GM12874 (cell line): Measurements from ENCODE around the gene VCAM1.

Experiments used
- TF ChIP-seq, protein P1 (sequence below): IDR thresholded peaks from 2 replicates; pipeline ENCODE4 v1.5.1; 2011; ENCODE audit warnings: low read depth, mild to moderate bottlenecking, control low read depth, low read length, moderate library complexity; ENCODE audit not compliant: insufficient read depth

The VCAM1 gene

DNA sequence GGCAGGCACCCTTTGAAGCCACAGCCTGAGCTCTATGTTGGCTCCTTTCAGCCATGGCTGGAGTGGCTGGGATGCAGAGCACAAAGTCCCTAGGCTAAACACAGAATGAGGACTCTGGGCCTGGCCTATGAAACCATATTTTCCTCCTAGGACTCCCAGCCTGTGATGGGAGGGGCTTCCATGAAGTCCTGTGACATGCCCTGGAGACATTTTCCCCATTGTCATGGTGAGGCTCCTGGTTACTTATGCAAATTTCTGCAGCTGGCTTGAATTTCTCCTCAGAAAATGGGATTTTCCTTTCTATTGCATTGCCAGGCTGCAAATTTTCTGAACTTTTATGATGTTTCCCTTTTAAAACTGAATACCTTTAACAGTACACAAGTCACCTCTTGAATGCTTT, 61.3 kb downstream of the VCAM1 start:
- TF ChIP-seq, protein P1, sequence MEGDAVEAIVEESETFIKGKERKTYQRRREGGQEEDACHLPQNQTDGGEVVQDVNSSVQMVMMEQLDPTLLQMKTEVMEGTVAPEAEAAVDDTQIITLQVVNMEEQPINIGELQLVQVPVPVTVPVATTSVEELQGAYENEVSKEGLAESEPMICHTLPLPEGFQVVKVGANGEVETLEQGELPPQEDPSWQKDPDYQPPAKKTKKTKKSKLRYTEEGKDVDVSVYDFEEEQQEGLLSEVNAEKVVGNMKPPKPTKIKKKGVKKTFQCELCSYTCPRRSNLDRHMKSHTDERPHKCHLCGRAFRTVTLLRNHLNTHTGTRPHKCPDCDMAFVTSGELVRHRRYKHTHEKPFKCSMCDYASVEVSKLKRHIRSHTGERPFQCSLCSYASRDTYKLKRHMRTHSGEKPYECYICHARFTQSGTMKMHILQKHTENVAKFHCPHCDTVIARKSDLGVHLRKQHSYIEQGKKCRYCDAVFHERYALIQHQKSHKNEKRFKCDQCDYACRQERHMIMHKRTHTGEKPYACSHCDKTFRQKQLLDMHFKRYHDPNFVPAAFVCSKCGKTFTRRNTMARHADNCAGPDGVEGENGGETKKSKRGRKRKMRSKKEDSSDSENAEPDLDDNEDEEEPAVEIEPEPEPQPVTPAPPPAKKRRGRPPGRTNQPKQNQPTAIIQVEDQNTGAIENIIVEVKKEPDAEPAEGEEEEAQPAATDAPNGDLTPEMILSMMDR: no peak

DNA sequence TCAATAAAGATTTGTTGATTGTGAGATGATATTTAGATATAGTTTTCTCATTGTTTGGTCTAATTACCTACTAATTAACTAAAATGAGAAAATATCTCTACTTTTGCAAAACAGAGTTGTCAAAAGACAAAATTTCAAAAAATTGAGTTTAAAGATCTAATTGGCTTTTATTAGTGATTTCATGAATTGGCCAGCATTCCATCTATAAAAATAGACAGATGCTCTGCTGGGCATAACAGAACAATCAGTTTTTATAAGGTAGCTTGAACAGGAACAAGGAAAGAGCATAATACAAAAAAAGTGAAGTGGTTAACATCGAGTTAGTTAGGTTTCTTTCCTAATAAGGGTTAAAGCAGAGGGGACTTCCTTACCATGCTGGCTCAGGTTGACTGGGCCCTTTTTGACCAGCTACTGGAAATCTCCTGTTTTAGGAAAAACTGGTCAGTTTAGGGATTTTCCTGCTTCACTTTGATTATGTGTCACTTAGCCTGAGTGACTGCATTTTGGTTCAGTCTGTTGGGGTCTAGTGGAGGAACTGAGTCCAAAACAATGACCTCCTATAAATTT, 63.0 kb downstream of the VCAM1 start:
- TF ChIP-seq, protein P1: no peak

DNA sequence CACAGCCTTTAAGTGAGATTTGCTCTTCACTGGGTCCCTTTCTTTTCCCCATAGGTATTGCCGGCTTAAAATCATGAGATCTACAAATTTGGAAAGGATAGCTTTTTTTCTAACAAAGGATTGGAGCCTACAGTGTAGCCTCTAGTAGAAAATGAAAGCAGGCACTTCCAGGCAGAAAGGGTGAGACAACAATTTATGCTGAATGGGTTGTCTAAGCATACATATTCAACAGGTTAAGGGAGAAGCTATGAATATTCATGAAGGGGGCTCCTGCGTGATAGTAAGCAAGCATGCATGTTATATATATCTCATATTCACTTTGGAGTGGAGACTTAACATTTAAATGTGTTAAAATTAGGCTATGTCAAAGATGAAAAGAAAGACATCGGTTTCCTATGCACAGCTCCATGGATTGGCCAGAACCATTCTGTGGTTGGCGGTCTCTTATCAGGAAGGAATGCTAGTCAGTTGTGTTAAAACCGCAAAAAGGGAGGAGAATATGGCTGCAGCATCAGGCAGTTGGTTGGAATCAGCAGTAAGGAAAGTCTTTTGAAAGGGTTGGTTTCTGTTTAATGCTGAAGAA, 66.0 kb downstream of the VCAM1 start:
- TF ChIP-seq, protein P1: no peak

DNA sequence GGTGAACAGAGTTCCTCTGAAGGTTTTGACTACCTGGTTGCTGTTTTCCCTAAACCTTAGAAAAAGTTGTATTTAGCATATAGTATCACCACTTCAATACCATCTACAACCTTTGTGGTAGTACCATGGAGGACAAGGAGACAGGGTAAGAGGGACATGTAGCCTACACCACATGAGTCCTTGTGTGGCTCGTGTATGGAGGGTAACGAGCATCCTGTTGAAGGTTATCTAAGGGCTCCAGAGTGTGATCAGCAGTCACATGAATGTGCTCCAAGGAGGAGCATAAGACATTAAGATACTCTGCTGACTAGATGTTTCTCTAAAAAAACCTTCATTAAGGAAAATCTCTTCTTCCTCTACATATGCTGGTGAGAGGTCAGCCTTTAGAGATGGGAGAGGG, 67.3 kb downstream of the VCAM1 start:
- TF ChIP-seq, protein P1: no peak
